ENCODE data around the gene TEX26.

The TEX26 gene

DNA sequence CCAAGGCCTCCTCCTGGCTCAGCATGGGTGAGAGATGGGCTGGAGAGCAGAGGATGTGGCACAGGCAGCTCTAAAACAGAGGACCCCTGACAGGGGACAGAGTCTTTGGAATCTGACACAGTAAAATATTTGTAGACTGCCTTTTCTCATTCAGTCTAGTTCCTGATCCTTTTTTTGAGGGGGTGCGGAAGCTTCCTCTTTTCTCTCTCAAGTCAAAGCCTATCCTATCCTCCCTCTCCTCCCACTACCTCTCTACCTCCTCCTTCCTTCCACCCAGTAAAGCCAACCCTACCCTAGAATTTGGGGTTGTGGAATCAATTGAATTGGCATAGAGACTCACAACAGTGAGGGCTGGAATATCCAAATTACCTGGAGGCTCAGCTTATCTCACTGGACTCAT lies 82.0 kb downstream of the TEX26 start:
- no peak for DNase-seq

DNA sequence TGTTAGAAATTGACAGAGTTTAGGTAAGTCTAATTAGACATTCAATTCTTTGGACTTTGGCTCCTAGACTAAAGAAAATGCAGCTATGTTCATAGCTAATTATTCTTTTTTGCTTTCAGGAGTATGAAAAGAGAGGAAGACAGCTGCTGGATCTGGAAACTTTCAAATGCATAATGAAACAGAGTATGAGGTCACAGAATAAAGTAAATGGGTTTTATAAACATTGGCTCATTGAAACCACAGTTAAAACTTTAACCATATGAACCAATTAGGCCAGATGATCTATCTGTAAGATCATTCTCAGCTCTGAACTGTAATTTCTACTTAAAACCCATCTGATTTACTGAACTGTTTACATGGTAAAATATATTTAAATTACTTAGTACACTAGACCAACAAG lies 82.7 kb downstream of the TEX26 start:
- no peak for DNase-seq

DNA sequence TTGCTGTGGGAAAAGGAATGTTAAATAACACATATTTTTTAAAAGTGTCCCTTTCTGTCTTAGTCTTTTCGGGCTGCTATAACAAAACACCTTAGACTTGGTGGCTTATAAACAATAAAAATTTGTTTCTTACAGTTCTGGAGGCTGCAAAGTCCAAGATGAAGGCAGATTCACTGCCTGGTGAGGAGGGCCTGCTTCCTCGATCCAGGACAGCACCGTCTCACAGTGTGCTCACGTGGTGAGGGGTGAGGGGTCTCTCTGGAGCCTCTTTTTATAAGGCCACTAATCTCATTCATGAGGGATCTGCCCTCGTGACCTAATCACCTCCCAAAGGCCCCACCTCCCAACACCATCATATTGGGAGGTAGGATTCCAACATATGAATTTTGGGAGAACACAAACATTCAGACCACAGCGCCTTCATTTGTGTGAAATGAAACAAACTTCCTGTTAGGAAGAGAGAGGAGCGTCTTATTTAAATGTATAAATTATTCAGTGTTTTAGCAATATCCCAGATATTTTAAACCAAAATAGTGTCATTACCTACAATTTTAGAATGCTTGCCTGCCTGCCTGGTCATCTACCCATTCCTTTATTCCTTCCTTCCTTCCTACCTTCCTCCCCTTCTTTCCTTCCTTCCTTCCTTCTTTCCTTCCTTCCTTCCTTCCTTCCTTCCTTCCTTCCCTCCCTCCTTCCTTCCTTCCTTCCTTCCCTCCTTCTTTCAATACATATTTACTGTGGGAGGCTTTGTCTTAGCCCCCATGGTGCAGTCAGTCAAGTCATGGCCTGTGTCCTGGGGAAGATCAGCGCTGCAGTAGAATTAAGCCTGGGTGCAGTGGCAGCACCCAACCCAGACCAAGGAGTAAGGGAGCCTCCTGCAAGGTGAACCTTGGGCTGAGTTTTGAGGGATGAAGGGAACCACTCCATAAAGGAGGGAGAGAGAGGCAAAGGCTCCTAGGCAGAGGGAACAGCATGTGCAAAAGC lies 84.2 kb downstream of the TEX26 start:
- no peak for DNase-seq

DNA sequence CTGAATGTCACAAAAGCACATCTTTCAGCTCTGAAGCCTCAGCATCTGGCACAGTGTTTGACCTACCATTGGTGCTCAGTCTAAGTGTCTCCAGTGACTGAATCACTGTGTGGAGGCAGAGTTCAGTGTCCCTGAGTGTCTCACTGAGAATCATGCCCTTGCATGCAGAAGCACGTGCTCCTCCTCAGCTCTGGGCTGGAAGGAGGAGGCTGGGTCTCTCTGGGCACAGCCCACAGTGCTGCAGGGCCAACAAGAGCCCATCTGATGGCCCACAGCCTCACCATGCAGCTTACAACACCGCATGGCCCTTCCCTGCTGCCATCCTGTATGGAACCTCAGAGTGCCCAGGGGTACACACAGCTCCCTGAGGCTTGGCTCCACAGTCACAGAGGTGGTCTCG lies 86.1 kb downstream of the TEX26 start:
- DNase-seq: no peak

DNA sequence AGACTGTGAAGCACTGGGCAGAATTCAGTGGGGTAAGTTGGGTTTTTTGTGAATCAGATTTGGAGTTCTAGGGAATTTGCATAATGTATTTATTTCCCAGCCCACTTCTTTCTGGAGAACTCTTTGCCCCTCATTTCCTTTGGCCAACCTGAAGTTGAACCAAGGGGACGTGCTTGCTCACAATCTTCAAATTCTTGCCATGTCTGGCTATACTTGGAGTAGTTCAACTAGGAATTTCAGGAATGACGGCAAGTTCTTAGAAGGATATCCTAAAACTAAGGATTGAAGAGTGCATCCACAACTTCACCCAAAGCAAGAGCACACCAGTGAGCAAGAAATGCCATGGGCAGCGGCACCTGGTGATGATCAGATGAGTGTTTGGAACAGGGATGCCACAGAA lies 88.5 kb downstream of the TEX26 start:
- no peak for DNase-seq

DNA sequence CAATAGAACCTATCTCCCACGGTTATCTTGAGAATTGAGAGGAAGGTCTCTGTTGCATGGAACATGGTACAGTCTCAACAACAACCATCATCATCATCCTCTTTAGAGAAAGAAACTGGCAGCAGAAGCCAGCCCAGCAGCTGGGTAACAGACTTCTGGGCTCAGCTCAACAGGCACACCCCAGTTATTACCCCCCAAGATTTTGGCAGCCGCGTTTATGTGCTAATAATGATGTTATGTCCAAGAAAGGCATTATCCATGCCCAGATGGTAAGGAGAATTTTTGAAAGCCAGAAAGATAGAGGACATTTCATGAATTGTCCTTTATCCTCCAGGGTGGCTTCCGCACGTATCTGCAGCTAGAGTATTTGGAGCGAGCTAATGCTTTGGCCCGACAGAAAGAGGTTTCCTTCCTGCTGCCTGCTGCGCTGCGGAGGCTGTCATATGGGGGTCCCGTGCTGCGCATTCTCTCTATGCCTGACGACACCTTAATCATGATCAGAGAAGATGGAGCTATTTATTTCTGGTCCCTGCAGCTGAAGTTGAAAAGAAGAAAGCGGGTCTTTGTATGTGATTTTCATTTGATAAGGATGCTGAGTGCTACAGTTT lies 89.9 kb downstream of the TEX26 start:
- peak in 1 of 14 donors; percentile 85 for DNase-seq

GRCh38 chr13:31022928-31023530 lies 90.6 kb downstream of the TEX26 start:
- DNase-seq: no peak
